Superior temporal gyrus (tissue), 1 donor: ENCODE data around the gene PPARG.
"Not testable (repeated sequence)": the region's sequence is repeated elsewhere in the genome, so short reads cannot be mapped to it uniquely, and the experiment has no call there.

ENCODE experiments used
- DNase-seq: peaks from one replicate; pipeline ENCODE4 v3.0.0-alpha.2; 2016; ENCODE audit errors: extremely low spot score

Gene PPARG

GRCh38 chr3:12288182-12289129 lies at the start of gene PPARG:
TSS of gene PPARG (plus strand) at chr3:12289070. CDS start at chr3:12379712, 90,642 bp downstream.
- DNase-seq = no peak

- no peak for DNase-seq
Measured at GRCh38 chr3:12239301-12239700, 49.6 kb upstream of the PPARG start.

DNA sequence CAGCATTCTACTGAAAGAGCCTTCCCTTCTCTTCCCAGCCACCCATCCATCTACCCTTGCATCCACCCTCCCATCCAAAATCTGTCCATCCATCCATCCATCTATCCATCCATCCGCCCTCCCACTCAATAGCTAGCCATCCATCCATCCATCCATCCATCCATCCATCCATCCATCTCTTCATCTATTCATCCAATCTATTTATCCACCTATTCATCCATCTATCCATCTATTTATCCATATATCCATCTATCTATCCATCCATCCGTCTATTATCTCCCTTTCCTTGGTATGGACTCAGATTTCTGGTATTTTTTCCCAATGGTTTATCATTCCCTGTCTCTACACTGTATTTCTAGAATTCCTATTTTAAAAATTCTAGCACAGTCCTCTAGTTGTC lies 46.1 kb upstream of the PPARG start:
- DNase-seq = no peak

DNA sequence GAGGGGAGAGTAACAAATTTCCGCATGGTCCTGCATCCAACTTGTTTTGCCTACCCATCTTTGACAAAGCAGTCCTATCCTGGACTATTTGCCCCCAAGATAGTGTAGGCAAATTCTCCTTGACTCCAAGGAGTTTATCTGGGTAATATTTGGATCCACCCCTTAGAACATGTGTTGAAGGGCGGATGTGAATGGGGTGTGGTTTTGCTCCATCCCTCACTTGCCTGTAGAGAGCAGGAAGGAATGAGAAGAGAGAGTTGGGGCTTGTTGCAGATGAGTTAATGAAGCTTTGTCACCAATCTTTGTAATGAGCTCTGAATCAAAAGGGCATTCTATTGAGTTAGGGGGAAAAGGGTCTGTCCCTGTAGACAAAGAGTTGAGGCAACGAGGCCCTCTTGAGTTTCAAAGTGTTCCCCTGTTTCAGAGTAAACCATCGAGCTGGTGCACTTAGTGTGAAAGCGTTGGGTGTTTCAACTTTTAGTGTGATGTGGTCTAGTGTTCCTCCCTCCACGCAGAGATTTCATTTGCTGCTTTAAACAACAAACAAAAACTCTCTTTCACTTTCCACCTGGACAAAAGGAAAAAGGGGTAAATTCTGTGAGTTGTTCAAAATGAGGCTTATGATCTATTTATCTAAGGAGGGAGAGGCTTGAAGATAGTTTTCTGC lies 42.2 kb upstream of the PPARG start:
- DNase-seq = no peak

GRCh38 chr3:12247411-12247810 lies 41.5 kb upstream of the PPARG start:
- DNase-seq = no peak

GRCh38 chr3:12249519-12249918 lies 39.4 kb upstream of the PPARG start:
- no peak for DNase-seq

- no peak for DNase-seq
Measured at GRCh38 chr3:12252889-12253288, 36.0 kb upstream of the PPARG start.

DNA sequence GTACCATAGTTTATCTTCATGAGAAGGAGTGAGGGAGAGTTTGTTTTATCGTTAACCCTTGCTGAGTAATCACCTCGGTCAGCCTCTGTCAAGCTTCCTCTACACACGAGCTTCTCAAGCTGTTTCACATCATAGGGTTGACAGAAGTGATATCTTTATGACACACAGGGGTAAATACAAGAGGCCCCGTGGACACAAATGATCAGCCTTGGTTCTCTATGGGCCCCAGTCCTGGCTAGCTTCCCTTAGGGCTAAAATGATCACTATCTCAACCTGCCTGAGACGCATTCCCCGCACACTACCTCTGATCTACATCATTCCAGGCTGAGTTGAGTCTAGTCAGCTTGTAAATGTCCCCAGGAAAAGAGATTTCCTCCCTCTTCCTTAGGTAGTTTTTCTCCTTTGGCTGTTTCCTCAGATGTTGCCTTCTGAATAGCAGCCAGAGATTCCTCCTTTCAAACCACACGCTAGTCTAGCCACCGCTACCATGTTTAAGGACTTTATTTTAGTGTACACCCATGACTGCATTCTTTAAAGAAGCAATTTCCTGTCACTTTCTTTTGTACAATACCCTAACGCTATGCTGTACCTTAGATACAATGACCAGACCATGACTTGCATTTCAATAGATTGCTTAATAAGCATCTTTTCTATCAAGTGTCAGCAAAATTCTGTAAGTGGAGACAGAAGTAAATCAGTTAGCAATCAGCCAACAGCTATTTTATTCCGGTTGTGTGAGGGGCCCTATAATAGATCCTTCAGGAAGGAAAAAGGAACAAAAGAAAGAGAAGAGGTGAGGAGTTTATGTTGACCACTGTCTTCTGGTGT lies 35.1 kb upstream of the PPARG start:
- DNase-seq = no peak

- no peak for DNase-seq
Measured at GRCh38 chr3:12255393-12255792, 33.5 kb upstream of the PPARG start.

DNA sequence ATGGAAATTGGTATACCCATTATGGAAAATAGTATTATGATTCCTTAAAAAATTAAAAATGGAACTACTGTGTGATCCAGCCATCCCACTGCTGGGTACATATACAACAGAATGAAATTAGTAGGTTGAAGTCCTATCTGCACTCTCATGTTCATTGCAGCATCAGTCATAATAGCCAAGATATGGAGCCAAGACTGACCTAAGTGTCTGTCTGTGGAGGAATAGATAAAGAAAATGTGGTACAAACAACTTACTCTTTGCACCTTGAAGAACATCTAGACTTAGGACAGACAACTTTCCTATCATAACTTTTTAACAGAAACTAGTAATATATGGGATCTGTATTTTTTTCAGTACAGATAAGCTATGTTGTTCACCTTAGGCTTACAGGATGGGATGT lies 30.0 kb upstream of the PPARG start:
- no peak for DNase-seq

DNA sequence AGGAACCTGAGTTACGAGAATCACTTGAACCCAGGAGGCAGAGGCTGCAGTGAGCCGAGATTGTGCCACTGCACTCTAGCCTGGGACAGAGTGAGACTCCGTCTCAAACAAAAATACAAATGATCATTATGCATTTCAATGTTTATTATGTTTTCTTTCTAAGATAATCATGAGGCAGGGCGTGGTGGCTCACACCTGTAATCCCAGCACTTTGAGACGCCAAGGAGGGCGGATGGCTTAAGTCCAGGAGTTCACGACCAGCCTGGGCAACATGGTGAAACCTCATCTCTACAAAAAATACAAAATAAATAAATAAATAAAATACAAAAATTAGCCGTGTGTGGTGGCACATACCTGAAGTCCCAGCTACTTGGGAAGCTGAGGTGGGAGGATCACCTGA lies 26.7 kb upstream of the PPARG start:
- DNase-seq = not testable (repeated sequence)

DNA sequence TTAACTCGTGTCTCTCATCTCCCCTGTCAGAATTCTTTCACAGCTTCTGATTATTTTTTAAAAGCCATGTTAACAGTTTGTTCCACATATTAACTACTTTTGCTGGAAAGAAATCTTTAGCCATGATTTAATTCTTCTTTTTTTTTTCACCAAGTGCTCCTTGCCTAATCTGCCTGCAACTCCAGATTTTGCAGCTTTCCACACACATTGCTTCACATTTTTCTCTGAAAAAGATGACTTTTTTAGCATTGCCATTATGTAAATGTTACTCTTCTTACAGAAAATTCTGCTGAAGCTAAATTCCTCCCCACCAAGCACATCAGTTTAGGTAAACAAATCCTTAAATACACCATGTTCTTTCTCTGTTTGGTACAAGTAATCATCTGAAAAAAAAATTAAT lies 23.4 kb upstream of the PPARG start:
- DNase-seq = peak; percentile 44

DNA sequence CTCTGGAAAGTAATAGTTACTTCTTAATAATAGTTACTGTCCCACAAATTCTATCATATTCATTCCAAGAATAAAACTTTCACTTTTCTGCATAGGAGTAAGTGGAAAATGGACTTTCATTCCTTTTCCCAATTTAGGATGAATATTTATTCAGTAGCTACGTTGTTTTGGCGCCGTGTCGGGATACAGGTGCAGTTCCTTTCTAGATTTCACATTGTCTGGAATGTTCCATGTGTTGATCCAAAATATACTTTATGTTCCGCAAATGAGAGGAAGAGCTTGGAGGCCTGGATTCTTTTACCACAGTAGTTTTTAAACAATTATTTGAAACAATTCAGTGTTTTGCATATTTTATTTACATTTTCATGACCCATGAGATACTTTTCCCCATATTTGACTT lies 22.8 kb upstream of the PPARG start:
- DNase-seq = no peak

GRCh38 chr3:12267376-12268030 lies 21.4 kb upstream of the PPARG start:
- DNase-seq = no peak

DNA sequence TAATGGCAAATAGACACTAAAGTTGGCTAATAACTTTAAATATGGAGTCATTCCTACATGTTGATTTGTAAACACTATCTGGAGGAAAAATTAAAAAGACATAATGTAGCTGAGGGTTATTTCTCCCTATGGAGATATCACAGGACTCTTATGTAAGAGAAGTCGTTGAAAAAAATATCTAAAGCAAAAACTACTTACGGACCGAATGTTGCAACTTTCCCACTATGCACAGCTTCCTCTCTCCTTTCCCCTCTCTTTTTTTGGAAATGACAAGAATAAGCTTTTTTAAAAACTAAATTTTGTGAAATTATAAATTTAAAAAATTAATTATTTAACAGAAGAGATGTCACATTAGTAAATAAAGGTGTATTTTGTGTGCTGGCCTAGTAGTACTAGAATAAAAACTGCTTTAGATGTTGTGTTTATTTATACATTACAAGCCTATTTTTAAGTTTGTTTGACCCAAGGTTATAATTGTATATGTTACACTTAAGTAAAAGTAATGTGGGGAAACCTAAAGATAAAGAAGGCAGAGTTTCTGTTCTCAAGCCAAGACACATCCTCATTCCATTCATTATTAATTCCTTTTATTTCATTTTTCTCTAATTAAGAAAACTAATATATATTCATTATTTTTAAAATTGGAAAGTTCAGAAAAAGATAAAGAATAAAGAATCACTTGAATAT lies 20.7 kb upstream of the PPARG start:
- no peak for DNase-seq

DNA sequence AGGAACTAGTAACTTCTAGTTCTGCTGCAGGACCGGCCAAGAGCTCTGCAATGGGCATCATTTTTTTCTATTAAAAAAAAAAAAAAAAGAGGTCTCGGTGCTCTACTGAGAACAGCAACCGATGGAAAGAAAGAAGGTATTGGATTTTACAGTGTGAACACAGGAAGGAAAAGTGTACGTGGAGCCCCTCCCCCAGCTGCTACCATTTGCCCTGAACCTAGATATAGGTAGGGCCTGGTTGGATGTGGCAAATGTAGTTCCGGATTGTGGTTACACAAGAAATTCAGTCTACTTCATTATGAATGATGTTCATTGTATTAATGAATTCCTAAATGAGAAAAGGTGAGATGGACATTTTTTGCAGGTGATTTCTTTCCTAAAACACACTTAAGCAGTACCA lies 17.9 kb upstream of the PPARG start:
- no peak for DNase-seq

DNA sequence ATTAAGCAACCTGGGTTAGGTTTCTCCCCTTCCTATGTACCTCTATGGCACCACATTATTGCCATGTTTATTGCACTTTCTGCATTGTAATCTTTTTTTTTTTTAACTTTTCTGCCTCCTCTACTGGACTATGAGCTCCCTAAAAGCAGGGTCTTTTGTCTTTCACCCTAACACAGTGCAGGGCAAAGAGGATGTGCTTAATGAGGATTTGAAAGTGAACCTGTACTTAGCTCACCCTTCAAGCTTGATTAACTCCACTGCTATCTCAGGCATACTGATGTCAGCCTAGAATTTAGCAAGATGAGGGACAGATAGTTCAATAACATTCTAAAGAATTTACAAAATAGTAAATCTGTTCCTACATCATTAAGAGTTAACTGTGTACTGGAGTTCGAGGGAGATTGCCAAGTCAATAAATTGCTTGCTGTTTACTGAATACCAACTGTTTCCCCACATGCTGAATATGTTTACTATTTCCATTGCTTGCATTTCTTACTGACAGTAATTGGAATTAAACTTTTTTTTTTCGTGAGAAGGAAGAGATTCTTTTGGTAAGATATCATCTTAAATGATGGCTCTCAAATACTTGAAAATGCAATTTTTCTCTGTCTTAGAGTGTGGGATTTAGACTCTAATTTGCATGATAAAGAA lies 15.7 kb upstream of the PPARG start:
- no peak for DNase-seq

- no peak for DNase-seq
Measured at GRCh38 chr3:12275974-12276650, 12.8 kb upstream of the PPARG start.

DNA sequence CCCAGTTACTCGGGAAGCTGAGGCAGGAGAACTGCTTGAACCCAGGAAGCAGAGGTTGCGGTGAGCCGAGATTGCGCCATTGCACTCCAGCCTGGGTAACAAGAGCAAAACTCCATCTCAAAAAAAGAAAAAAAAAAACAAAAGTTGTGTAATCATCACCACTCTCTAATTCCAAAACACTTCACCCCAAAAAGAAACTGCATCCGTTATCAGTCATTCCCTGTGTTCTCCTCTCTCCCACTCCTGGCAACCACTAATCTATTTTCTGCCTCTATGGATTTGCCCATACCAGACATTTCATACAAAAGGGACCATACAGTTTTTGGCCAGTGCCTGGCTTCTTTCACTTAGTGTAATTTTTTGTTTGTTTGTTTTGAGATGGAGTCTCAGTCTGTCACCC lies 12.0 kb upstream of the PPARG start:
- not testable (repeated sequence) for DNase-seq

DNA sequence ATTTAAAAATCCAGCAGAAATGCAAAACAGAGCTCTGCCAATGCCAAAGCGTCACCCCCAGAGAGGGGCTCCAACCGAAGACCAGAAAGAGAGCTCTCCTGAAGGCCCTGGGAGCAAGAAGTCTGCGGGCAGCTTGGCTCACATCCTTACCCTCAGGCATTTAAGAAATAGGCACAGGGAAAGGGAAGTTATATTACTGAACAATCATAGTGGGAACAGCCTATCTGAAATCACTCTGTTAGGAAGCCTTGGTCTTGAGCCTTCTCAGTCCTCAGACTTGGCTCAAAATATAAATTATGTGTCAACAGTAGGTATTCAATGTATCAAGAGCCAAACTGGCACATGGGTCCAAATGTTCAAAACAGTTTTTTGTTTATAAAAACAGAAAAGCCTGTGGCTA lies 10.3 kb upstream of the PPARG start:
- no peak for DNase-seq
